ENCODE measurements around the gene OXNAD1.

GRCh38 chr3:16257309-16257708 is 7.7 kb upstream of the OXNAD1 start:
- TF ChIP-seq, protein P1, sequence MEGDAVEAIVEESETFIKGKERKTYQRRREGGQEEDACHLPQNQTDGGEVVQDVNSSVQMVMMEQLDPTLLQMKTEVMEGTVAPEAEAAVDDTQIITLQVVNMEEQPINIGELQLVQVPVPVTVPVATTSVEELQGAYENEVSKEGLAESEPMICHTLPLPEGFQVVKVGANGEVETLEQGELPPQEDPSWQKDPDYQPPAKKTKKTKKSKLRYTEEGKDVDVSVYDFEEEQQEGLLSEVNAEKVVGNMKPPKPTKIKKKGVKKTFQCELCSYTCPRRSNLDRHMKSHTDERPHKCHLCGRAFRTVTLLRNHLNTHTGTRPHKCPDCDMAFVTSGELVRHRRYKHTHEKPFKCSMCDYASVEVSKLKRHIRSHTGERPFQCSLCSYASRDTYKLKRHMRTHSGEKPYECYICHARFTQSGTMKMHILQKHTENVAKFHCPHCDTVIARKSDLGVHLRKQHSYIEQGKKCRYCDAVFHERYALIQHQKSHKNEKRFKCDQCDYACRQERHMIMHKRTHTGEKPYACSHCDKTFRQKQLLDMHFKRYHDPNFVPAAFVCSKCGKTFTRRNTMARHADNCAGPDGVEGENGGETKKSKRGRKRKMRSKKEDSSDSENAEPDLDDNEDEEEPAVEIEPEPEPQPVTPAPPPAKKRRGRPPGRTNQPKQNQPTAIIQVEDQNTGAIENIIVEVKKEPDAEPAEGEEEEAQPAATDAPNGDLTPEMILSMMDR (IDR thresholded peaks at IDR 0.05): no peak
- TF ChIP-seq SIN3A (IDR thresholded peaks at IDR 0.05; ENCODE audit: borderline replicate concordance, insufficient read depth, low read depth, low read length): no peak
- TF ChIP-seq POLR2AphosphoS5 (IDR thresholded peaks at IDR 0.05; ENCODE audit: low read depth, low read length): no peak
